Measurements from ENCODE around the gene CHD6. TPM values are rescaled to one million over a fixed set of nuclear protein-coding genes. Genes with fewer than 3 reads are reported as not detected.

The CHD6 gene
- total and polyA plus RNA-seq, 2 of the 13 experiments (the other 11 are each of a cell fraction or from before 2014, with no cell fraction given), result 14.4 to 52.0 TPM

DNA sequence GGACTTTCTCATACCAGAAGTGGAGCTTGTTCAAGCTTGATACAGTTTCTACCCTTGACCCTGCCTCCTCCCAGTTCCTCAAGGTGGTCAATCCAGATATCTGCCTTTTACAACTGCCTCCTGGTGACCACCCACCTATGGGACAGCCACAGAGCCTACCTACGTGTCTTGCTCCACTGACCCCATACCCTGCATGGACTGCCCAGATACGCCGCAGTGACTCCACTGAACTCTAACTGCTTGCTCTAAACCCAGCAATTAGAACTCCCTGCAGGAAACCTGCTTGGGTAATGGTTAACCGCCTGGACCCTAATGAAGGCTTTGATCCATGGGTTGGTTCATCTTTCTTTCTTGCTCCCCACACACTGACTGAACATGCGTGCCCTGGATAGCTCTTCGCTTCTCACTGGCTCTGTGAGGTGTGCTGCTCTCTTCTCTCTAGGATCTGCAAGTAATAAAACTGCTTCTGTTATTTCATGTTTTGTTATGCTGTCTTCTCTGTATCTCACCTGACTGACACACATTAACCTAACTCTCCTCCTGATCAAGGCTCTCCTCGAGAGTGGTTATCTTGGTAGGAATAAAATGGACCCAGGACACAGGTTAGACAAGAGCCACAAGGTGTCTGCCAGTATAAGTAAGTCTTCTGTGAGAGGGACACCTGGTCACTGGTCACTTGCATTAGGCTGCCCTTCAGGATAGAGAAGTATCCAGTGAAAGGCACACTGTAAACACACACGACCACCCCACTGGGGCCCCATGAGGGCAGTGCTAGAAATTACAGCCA lies 79.2 kb downstream of the CHD6 start (continued):
- no peak for TF ChIP-seq ZNF552 (CRISPR knock-in tag; IDR thresholded peaks at IDR 0.05; ENCODE audit: borderline replicate concordance)
- no peak for TF ChIP-seq HIVEP1 (CRISPR knock-in tag; IDR thresholded peaks at IDR 0.05)
- TF ChIP-seq ZNF549 (CRISPR knock-in tag; IDR thresholded peaks at IDR 0.05), result no peak
- no peak for TF ChIP-seq RARG (CRISPR knock-in tag; IDR thresholded peaks at IDR 0.05; ENCODE audit: low read depth)
- TF ChIP-seq ZNF564 (CRISPR knock-in tag; IDR thresholded peaks at IDR 0.05), result no peak
- TF ChIP-seq ZNF354B (CRISPR knock-in tag; IDR thresholded peaks at IDR 0.05), result 0 out of 2 replicates have a peak, but pooled peaks have one; percentile 49
- no peak for TF ChIP-seq ATRX (CRISPR knock-in tag; IDR thresholded peaks at IDR 0.05; ENCODE audit: borderline replicate concordance)
- TF ChIP-seq BRD4 (CRISPR knock-in tag; IDR thresholded peaks at IDR 0.05), result no peak
- TF ChIP-seq ZBTB20 (CRISPR knock-in tag; IDR thresholded peaks at IDR 0.05; ENCODE audit: borderline replicate concordance, low read depth), result 0 out of 2 replicates have a peak, but pooled peaks have one; percentile 12
- TF ChIP-seq ZNF432 (CRISPR knock-in tag; IDR thresholded peaks at IDR 0.05; ENCODE audit: borderline replicate concordance), result no peak
- TF ChIP-seq RCOR2 (CRISPR knock-in tag; IDR thresholded peaks at IDR 0.05), result peak; percentile 79; the same call in 1 of the 2 replicates
- TF ChIP-seq RBFOX2 (IDR thresholded peaks at IDR 0.05; ENCODE audit: low read depth, low read length), result no peak
- TF ChIP-seq FOXK2 (IDR thresholded peaks at IDR 0.05), result no peak
- peak; percentile 87; the same call in 1 of the 2 replicates for TF ChIP-seq ZNF761 (CRISPR knock-in tag; conservative IDR thresholded peaks at IDR 0.05)
- TF ChIP-seq, protein P1, sequence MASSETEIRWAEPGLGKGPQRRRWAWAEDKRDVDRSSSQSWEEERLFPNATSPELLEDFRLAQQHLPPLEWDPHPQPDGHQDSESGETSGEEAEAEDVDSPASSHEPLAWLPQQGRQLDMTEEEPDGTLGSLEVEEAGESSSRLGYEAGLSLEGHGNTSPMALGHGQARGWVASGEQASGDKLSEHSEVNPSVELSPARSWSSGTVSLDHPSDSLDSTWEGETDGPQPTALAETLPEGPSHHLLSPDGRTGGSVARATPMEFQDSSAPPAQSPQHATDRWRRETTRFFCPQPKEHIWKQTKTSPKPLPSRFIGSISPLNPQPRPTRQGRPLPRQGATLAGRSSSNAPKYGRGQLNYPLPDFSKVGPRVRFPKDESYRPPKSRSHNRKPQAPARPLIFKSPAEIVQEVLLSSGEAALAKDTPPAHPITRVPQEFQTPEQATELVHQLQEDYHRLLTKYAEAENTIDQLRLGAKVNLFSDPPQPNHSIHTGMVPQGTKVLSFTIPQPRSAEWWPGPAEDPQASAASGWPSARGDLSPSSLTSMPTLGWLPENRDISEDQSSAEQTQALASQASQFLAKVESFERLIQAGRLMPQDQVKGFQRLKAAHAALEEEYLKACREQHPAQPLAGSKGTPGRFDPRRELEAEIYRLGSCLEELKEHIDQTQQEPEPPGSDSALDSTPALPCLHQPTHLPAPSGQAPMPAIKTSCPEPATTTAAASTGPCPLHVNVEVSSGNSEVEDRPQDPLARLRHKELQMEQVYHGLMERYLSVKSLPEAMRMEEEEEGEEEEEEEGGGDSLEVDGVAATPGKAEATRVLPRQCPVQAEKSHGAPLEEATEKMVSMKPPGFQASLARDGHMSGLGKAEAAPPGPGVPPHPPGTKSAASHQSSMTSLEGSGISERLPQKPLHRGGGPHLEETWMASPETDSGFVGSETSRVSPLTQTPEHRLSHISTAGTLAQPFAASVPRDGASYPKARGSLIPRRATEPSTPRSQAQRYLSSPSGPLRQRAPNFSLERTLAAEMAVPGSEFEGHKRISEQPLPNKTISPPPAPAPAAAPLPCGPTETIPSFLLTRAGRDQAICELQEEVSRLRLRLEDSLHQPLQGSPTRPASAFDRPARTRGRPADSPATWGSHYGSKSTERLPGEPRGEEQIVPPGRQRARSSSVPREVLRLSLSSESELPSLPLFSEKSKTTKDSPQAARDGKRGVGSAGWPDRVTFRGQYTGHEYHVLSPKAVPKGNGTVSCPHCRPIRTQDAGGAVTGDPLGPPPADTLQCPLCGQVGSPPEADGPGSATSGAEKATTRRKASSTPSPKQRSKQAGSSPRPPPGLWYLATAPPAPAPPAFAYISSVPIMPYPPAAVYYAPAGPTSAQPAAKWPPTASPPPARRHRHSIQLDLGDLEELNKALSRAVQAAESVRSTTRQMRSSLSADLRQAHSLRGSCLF (CRISPR knock-in tag; IDR thresholded peaks at IDR 0.05; ENCODE audit: borderline replicate concordance), result no peak
- TF ChIP-seq ZNF501 (CRISPR knock-in tag; IDR thresholded peaks at IDR 0.05), result peak; percentile 84
- TF ChIP-seq ZNF234 (CRISPR knock-in tag; conservative IDR thresholded peaks at IDR 0.05), result no peak
- peak; percentile 52; the same call in 1 of the 2 replicates for TF ChIP-seq ZFP1 (CRISPR knock-in tag; IDR thresholded peaks at IDR 0.05)
- TF ChIP-seq ZBTB7A (CRISPR knock-in tag; IDR thresholded peaks at IDR 0.05), result peak; percentile 68; the same call in 1 of the 2 replicates
- TF ChIP-seq, protein P2, sequence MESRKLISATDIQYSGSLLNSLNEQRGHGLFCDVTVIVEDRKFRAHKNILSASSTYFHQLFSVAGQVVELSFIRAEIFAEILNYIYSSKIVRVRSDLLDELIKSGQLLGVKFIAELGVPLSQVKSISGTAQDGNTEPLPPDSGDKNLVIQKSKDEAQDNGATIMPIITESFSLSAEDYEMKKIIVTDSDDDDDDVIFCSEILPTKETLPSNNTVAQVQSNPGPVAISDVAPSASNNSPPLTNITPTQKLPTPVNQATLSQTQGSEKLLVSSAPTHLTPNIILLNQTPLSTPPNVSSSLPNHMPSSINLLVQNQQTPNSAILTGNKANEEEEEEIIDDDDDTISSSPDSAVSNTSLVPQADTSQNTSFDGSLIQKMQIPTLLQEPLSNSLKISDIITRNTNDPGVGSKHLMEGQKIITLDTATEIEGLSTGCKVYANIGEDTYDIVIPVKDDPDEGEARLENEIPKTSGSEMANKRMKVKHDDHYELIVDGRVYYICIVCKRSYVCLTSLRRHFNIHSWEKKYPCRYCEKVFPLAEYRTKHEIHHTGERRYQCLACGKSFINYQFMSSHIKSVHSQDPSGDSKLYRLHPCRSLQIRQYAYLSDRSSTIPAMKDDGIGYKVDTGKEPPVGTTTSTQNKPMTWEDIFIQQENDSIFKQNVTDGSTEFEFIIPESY (CRISPR knock-in tag; IDR thresholded peaks at IDR 0.05), result 0 out of 2 replicates have a peak, but pooled peaks have one; percentile 23
- TF ChIP-seq, protein P3, sequence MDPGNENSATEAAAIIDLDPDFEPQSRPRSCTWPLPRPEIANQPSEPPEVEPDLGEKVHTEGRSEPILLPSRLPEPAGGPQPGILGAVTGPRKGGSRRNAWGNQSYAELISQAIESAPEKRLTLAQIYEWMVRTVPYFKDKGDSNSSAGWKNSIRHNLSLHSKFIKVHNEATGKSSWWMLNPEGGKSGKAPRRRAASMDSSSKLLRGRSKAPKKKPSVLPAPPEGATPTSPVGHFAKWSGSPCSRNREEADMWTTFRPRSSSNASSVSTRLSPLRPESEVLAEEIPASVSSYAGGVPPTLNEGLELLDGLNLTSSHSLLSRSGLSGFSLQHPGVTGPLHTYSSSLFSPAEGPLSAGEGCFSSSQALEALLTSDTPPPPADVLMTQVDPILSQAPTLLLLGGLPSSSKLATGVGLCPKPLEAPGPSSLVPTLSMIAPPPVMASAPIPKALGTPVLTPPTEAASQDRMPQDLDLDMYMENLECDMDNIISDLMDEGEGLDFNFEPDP (CRISPR knock-in tag; conservative IDR thresholded peaks at IDR 0.05), result no peak
- TF ChIP-seq ZKSCAN5 (CRISPR knock-in tag; IDR thresholded peaks at IDR 0.05), result no peak
- no peak for TF ChIP-seq ZNF430 (CRISPR knock-in tag; IDR thresholded peaks at IDR 0.05)

All from HepG2 (cell line).